ENCODE measurements around the gene RASSF7.
"Not testable (repeated sequence)": the region's sequence is repeated elsewhere in the genome, so short reads cannot be mapped to it uniquely, and the experiment has no call there.

Gene RASSF7

GRCh38 chr11:560305-561147 lies at the start of gene RASSF7, which contains the start of gene LMNTD2:
Gene RASSF7 (plus strand): TSS chr11:560970. CDS start chr11:561769, 799 bp downstream.
Gene LMNTD2 (minus strand): TSS chr11:560738. CDS start chr11:560716, 22 bp downstream.
- H3K4me3 ChIP-seq (ENCODE audit: low read depth, low read length), result peak within 1 kb of the TSS; percentile 52
- no peak for TF ChIP-seq CTCF (IDR thresholded peaks at IDR 0.05; ENCODE audit: low read depth, low read length, missing control alignments)
- in situ Hi-C loops (cut with HindIII; ENCODE audit: low sequenced_read_pairs), result no loop called here
- peak; percentile 46 for DNase-seq (ENCODE audit: low read depth)

- no peak for DNase-seq (ENCODE audit: low read depth)
- in situ Hi-C loops (cut with HindIII; ENCODE audit: low sequenced_read_pairs), result no loop called here
- no peak for TF ChIP-seq CTCF (IDR thresholded peaks at IDR 0.05; ENCODE audit: low read depth, low read length, missing control alignments)
- H3K4me3 ChIP-seq (ENCODE audit: low read depth, low read length), result no peak overlapping the region
These were observed 47.8 kb upstream of the RASSF7 start for GRCh38 chr11:512761-513595.

GRCh38 chr11:514606-515005 lies 46.2 kb upstream of the RASSF7 start:
- DNase-seq (ENCODE audit: low read depth), result no peak
- TF ChIP-seq CTCF (IDR thresholded peaks at IDR 0.05; ENCODE audit: low read depth, low read length, missing control alignments), result no peak
- no peak overlapping the region for H3K4me3 ChIP-seq (ENCODE audit: low read depth, low read length)
- in situ Hi-C loops (cut with HindIII; ENCODE audit: low sequenced_read_pairs), result no loop called here

GRCh38 chr11:515131-515530 lies 45.6 kb upstream of the RASSF7 start:
- H3K4me3 ChIP-seq (ENCODE audit: low read depth, low read length), result no peak overlapping the region
- no peak for TF ChIP-seq CTCF (IDR thresholded peaks at IDR 0.05; ENCODE audit: low read depth, low read length, missing control alignments)
- no peak for DNase-seq (ENCODE audit: low read depth)
- in situ Hi-C loops (cut with HindIII; ENCODE audit: low sequenced_read_pairs), result no loop called here

- in situ Hi-C loops (cut with HindIII; ENCODE audit: low sequenced_read_pairs), result no loop called here
- H3K4me3 ChIP-seq (ENCODE audit: low read depth, low read length), result no peak overlapping the region
- TF ChIP-seq CTCF (IDR thresholded peaks at IDR 0.05; ENCODE audit: low read depth, low read length, missing control alignments), result no peak
- DNase-seq (ENCODE audit: low read depth), result no peak
These were observed 44.4 kb upstream of the RASSF7 start for GRCh38 chr11:516400-516799.

GRCh38 chr11:516918-517685 lies 43.7 kb upstream of the RASSF7 start:
- H3K4me3 ChIP-seq (ENCODE audit: low read depth, low read length); in situ Hi-C loops (cut with HindIII; ENCODE audit: low sequenced_read_pairs); DNase-seq (ENCODE audit: low read depth): not testable (repeated sequence)
